GM08714 (cell line): ENCODE measurements around the gene CDC45.
"Not testable (repeated sequence)": the region's sequence is repeated elsewhere in the genome, so short reads cannot be mapped to it uniquely, and the experiment has no call there.

Experiments used
- H3K4me3 ChIP-seq: fragments of 200-500 bp; sonication (Bioruptor generic); 2 replicates; pipeline ENCODE4 v1.5.1; 2014; ENCODE audit warnings: mild to moderate bottlenecking, low read length, inconsistent platforms
- ZNF274 ChIP-seq: IDR thresholded peaks from 2 replicates; pipeline ENCODE4 v1.6.1; 2012; ENCODE audit warnings: mild to moderate bottlenecking, low read depth, low read length

Gene CDC45

GRCh38 chr22:19525116-19525660 lies 45.5 kb downstream of the CDC45 start:
- H3K4me3 ChIP-seq: no peak overlapping the region
- TF ChIP-seq ZNF274: no peak

- no peak for TF ChIP-seq ZNF274
- H3K4me3 ChIP-seq: no peak overlapping the region
Observed at GRCh38 chr22:19525666-19526065, 45.9 kb downstream of the CDC45 start.

- no peak for TF ChIP-seq ZNF274
- no peak overlapping the region for H3K4me3 ChIP-seq
Observed at GRCh38 chr22:19526076-19526701, 46.5 kb downstream of the CDC45 start.

GRCh38 chr22:19526702-19527111 lies 47.0 kb downstream of the CDC45 start:
- TF ChIP-seq ZNF274: no peak

GRCh38 chr22:19527321-19527721 lies 47.6 kb downstream of the CDC45 start:
- no peak for TF ChIP-seq ZNF274
- H3K4me3 ChIP-seq: no peak overlapping the region

More at GRCh38 chr22:19526702-19527111, 47.0 kb downstream of the CDC45 start:
- no peak overlapping the region for H3K4me3 ChIP-seq

GRCh38 chr22:19527861-19528417 lies 48.2 kb downstream of the CDC45 start:
- no peak overlapping the region for H3K4me3 ChIP-seq
- TF ChIP-seq ZNF274: no peak

GRCh38 chr22:19529811-19530210 lies 50.1 kb downstream of the CDC45 start:
- no peak for TF ChIP-seq ZNF274
- H3K4me3 ChIP-seq: no peak overlapping the region

- no peak overlapping the region for H3K4me3 ChIP-seq
- no peak for TF ChIP-seq ZNF274
Observed at GRCh38 chr22:19530751-19531150, 51.0 kb downstream of the CDC45 start.

GRCh38 chr22:19531327-19531726 lies 51.6 kb downstream of the CDC45 start:
- not testable (repeated sequence) for H3K4me3 ChIP-seq

GRCh38 chr22:19533049-19533626 lies 53.4 kb downstream of the CDC45 start:
- TF ChIP-seq ZNF274: no peak
- no peak overlapping the region for H3K4me3 ChIP-seq

GRCh38 chr22:19533857-19534256 lies 54.1 kb downstream of the CDC45 start:
- no peak overlapping the region for H3K4me3 ChIP-seq
- no peak for TF ChIP-seq ZNF274

GRCh38 chr22:19535001-19535400 lies 55.3 kb downstream of the CDC45 start:
- TF ChIP-seq ZNF274: no peak
- H3K4me3 ChIP-seq: no peak overlapping the region

GRCh38 chr22:19536564-19536963 lies 56.8 kb downstream of the CDC45 start:
- H3K4me3 ChIP-seq: no peak overlapping the region
- no peak for TF ChIP-seq ZNF274

- no peak overlapping the region for H3K4me3 ChIP-seq
- no peak for TF ChIP-seq ZNF274
Observed at GRCh38 chr22:19537941-19538488, 58.3 kb downstream of the CDC45 start.

GRCh38 chr22:19540394-19540793 lies 60.7 kb downstream of the CDC45 start:
- TF ChIP-seq ZNF274: no peak
- H3K4me3 ChIP-seq: no peak overlapping the region
